HEK293 (cell line): ENCODE data around the gene DEUP1.

Source experiments
- CTCF ChIA-PET: fragments of 350-600 bp; formaldehyde crosslinking; extraction: SDS; loops from one replicate; lab custom pipeline; 2021; ENCODE audit warnings: antibody characterized with exemption; lab: Yijun Ruan, JAX
- POLR2A ChIA-PET: fragments of 300-600 bp; formaldehyde crosslinking; extraction: SDS; loops from one replicate; lab custom pipeline; 2020; ENCODE audit warnings: antibody characterized with exemption, inconsistent platforms; lab: Yijun Ruan, JAX
- H3K27ac ChIP-seq: fragments of 200-500 bp; sonication (Bioruptor generic); 2 replicates; pipeline ENCODE4 v1.5.1; 2014; ENCODE audit warnings: low read depth, low read length, control low read depth, inconsistent platforms; ENCODE audit errors: extremely low read depth
- H3K36me3 ChIP-seq, 2 experiments: fragments of 200-500 bp in 1 of 2; sonication (Bioruptor generic) in 1 of 2; 1 replicate in 1 of 2; 2 replicates in 1 of 2; pipeline ENCODE4 v1.5.1; 2014 to 2017; ENCODE audit warnings: inconsistent platforms in 2 of 2, low read length in 2 of 2; ENCODE audit not compliant: control insufficient read depth in 2 of 2, insufficient read depth in 1 of 2
- H3K4me1 ChIP-seq: fragments of 200-500 bp; sonication (Bioruptor generic); 2 replicates; pipeline ENCODE4 v1.5.1; 2014; ENCODE audit warnings: mild to moderate bottlenecking, low read length, inconsistent platforms; ENCODE audit not compliant: control insufficient read depth, insufficient read depth
- H3K4me3 ChIP-seq: 2 replicates; pipeline ENCODE4 v1.5.1; 2011; ENCODE audit warnings: low read depth, mild to moderate bottlenecking, control low read depth, low read length, moderate library complexity
- H3K9me3 ChIP-seq: fragments of 200-500 bp; sonication (Bioruptor generic); 2 replicates; pipeline ENCODE4 v1.5.1; 2014; ENCODE audit warnings: low read depth, low read length, inconsistent platforms; ENCODE audit not compliant: control insufficient read depth, insufficient read depth
- HOXC10 ChIP-seq: sonication (generic); formaldehyde crosslinking; IDR thresholded peaks from 2 replicates; pipeline ENCODE4 v1.8.1; 2023; ENCODE audit warnings: mild to moderate bottlenecking, missing genetic modification reagents
- HOXD13 ChIP-seq: sonication (generic); formaldehyde crosslinking; IDR thresholded peaks from 2 replicates; pipeline ENCODE4 v1.8.0; 2022; ENCODE audit warnings: missing genetic modification reagents, borderline replicate concordance
- KLF16 ChIP-seq: fragments of 450-650 bp; formaldehyde crosslinking; IDR thresholded peaks from 2 replicates; pipeline ENCODE4 v1.5.1; 2017; ENCODE audit warnings: missing biosample characterization, missing genetic modification characterization
- KLF9 ChIP-seq: fragments of 450-650 bp; formaldehyde crosslinking; IDR thresholded peaks from 2 replicates; pipeline ENCODE4 v1.5.1; 2016; ENCODE audit warnings: missing biosample characterization, missing genetic modification characterization, low read depth
- OVOL3 ChIP-seq: fragments of 450-650 bp; formaldehyde crosslinking; IDR thresholded peaks from 2 replicates; pipeline ENCODE4 v1.5.1; 2016; ENCODE audit warnings: missing biosample characterization, missing genetic modification characterization
- RBAK ChIP-seq: fragments of 450-650 bp; formaldehyde crosslinking; IDR thresholded peaks from 2 replicates; pipeline ENCODE4 v1.5.1; 2016; ENCODE audit warnings: missing biosample characterization, missing genetic modification characterization
- SP2 ChIP-seq: fragments of 450-650 bp; formaldehyde crosslinking; IDR thresholded peaks from 2 replicates; pipeline ENCODE4 v1.5.1; 2016; ENCODE audit warnings: missing biosample characterization, missing genetic modification characterization
- TRIM28 ChIP-seq: IDR thresholded peaks from 2 replicates; pipeline ENCODE4 v1.6.1; 2011; ENCODE audit warnings: low read length, control low read depth, borderline replicate concordance
- YY1 ChIP-seq: fragments of 450-650 bp; formaldehyde crosslinking; IDR thresholded peaks from 2 replicates; pipeline ENCODE4 v1.5.1; 2018; ENCODE audit warnings: missing biosample characterization, missing genetic modification characterization
- ZBTB48 ChIP-seq: fragments of 450-650 bp; formaldehyde crosslinking; IDR thresholded peaks from 2 replicates; pipeline ENCODE4 v1.5.1; 2016; ENCODE audit warnings: missing biosample characterization, missing genetic modification characterization
- ZFHX2 ChIP-seq: fragments of 450-650 bp; formaldehyde crosslinking; conservative IDR thresholded peaks from 2 replicates; pipeline ENCODE4 v1.5.1; 2016; ENCODE audit warnings: missing biosample characterization, missing genetic modification characterization
- ZNF138 ChIP-seq: fragments of 450-650 bp; formaldehyde crosslinking; IDR thresholded peaks from 2 replicates; pipeline ENCODE4 v1.5.1; 2016; ENCODE audit warnings: missing biosample characterization, missing genetic modification characterization, borderline replicate concordance
- ZNF174 ChIP-seq: fragments of 450-650 bp; formaldehyde crosslinking; IDR thresholded peaks from 2 replicates; pipeline ENCODE4 v1.5.0; 2017; ENCODE audit warnings: missing biosample characterization, mild to moderate bottlenecking, missing genetic modification characterization
- ZNF2 ChIP-seq: fragments of 450-650 bp; formaldehyde crosslinking; IDR thresholded peaks from 2 replicates; pipeline ENCODE4 v1.5.1; 2016; ENCODE audit warnings: missing biosample characterization, missing genetic modification characterization
- ZNF335 ChIP-seq: fragments of 450-650 bp; formaldehyde crosslinking; conservative IDR thresholded peaks from 2 replicates; pipeline ENCODE4 v1.5.1; 2016; ENCODE audit warnings: missing biosample characterization, missing genetic modification characterization
- ZNF37A ChIP-seq: fragments of 450-650 bp; IDR thresholded peaks from 2 replicates; pipeline ENCODE4 v1.5.1; 2018; ENCODE audit warnings: missing biosample characterization, missing genetic modification characterization
- ZNF433 ChIP-seq: fragments of 450-650 bp; formaldehyde crosslinking; IDR thresholded peaks from 2 replicates; pipeline ENCODE4 v1.5.1; 2016; ENCODE audit warnings: missing biosample characterization, missing genetic modification characterization, low read depth
- ZNF514 ChIP-seq: fragments of 450-650 bp; formaldehyde crosslinking; IDR thresholded peaks from 2 replicates; pipeline ENCODE4 v1.5.1; 2016; ENCODE audit warnings: missing biosample characterization, missing genetic modification characterization
- ZNF544 ChIP-seq: fragments of 450-650 bp; formaldehyde crosslinking; IDR thresholded peaks from 2 replicates; pipeline ENCODE4 v1.5.0; 2017; ENCODE audit warnings: missing biosample characterization, missing genetic modification characterization
- ZNF626 ChIP-seq: fragments of 450-650 bp; sonication (Bioruptor Pico); formaldehyde crosslinking; IDR thresholded peaks from 2 replicates; pipeline ENCODE4 v1.5.1; 2018; ENCODE audit warnings: missing biosample characterization, missing genetic modification characterization, inconsistent platforms
- ZNF837 ChIP-seq: fragments of 450-650 bp; formaldehyde crosslinking; IDR thresholded peaks from 2 replicates; pipeline ENCODE4 v1.5.1; 2016; ENCODE audit warnings: missing biosample characterization, missing genetic modification characterization
- ZSCAN23 ChIP-seq: fragments of 450-650 bp; formaldehyde crosslinking; IDR thresholded peaks from 2 replicates; pipeline ENCODE4 v1.5.1; 2016; ENCODE audit warnings: missing biosample characterization, missing genetic modification characterization
- TF ChIP-seq, protein P1 (sequence below): fragments of 450-650 bp; formaldehyde crosslinking; IDR thresholded peaks from 2 replicates; pipeline ENCODE4 v1.5.1; 2016; ENCODE audit warnings: missing biosample characterization, missing genetic modification characterization
- TF ChIP-seq, protein P2 (sequence below): fragments of 450-650 bp; formaldehyde crosslinking; IDR thresholded peaks from 2 replicates; pipeline ENCODE4 v1.5.1; 2017; ENCODE audit warnings: missing biosample characterization, missing genetic modification characterization
- TF ChIP-seq, protein P3 (sequence below): fragments of 450-650 bp; formaldehyde crosslinking; IDR thresholded peaks from 2 replicates; pipeline ENCODE4 v1.5.1; 2017; ENCODE audit warnings: missing biosample characterization, mild to moderate bottlenecking, missing genetic modification characterization, moderate library complexity
- TF ChIP-seq, protein P4 (sequence below): fragments of 450-650 bp; formaldehyde crosslinking; optimal IDR thresholded peaks from 2 replicates; pipeline ENCODE3; 2016; ENCODE audit warnings: missing biosample characterization, mild to moderate bottlenecking, missing genetic modification characterization

The DEUP1 gene

GRCh38 chr11:93396316-93396715, 65.8 kb downstream of the DEUP1 start:
- TF ChIP-seq KLF16 (tag by site-specific recombination) (no peak), ZNF37A (tag by site-specific recombination) (no peak), ZNF433 (tag by site-specific recombination) (no peak), ZNF514 (tag by site-specific recombination) (no peak), RBAK (no peak), KLF9 (tag by site-specific recombination) (no peak), HOXD13 (CRISPR knock-in tag) (0 out of 2 replicates have a peak, but pooled peaks have one; percentile 23)
- TF ChIP-seq, protein P1, sequence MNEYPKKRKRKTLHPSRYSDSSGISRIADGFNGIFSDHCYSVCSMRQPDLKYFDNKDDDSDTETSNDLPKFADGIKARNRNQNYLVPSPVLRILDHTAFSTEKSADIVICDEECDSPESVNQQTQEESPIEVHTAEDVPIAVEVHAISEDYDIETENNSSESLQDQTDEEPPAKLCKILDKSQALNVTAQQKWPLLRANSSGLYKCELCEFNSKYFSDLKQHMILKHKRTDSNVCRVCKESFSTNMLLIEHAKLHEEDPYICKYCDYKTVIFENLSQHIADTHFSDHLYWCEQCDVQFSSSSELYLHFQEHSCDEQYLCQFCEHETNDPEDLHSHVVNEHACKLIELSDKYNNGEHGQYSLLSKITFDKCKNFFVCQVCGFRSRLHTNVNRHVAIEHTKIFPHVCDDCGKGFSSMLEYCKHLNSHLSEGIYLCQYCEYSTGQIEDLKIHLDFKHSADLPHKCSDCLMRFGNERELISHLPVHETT (tag by site-specific recombination) = no peak
- TF ChIP-seq, all 188 proteins: peak for 1
- Histone ChIP-seq H3K9me3 (no peaks in the 10 kb centered on the region), H3K27ac (no peak overlapping the region), H3K4me1 (no peaks in the 10 kb centered on the region), H3K4me3 (no peak overlapping the region), H3K36me3 (no peaks in the 10 kb centered on the region)
- CTCF ChIA-PET = no interaction called here
- POLR2A ChIA-PET = interaction anchor here (0.5 kb wide), 1 partner anchor 67 kb away, joined by 5 read pairs; no protein-coding TSS in a partner anchor

- Histone ChIP-seq H3K4me3 (no peak overlapping the region), H3K36me3 (no peaks in the 10 kb centered on the region), H3K4me1 (no peaks in the 10 kb centered on the region), H3K27ac (no peak overlapping the region), H3K9me3 (no peaks in the 10 kb centered on the region)
- CTCF ChIA-PET = no interaction called here
- POLR2A ChIA-PET = no interaction called here
- TF ChIP-seq, protein P2, sequence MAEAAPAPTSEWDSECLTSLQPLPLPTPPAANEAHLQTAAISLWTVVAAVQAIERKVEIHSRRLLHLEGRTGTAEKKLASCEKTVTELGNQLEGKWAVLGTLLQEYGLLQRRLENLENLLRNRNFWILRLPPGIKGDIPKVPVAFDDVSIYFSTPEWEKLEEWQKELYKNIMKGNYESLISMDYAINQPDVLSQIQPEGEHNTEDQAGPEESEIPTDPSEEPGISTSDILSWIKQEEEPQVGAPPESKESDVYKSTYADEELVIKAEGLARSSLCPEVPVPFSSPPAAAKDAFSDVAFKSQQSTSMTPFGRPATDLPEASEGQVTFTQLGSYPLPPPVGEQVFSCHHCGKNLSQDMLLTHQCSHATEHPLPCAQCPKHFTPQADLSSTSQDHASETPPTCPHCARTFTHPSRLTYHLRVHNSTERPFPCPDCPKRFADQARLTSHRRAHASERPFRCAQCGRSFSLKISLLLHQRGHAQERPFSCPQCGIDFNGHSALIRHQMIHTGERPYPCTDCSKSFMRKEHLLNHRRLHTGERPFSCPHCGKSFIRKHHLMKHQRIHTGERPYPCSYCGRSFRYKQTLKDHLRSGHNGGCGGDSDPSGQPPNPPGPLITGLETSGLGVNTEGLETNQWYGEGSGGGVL (tag by site-specific recombination) = no peak
- TF ChIP-seq ZNF335 = no peak
- TF ChIP-seq ZFHX2 (tag by site-specific recombination) = no peak
- TF ChIP-seq OVOL3 (tag by site-specific recombination) = no peak
- TF ChIP-seq ZNF2 (tag by site-specific recombination) = no peak
- no peak for TF ChIP-seq SP2 (tag by site-specific recombination)
- TF ChIP-seq ZBTB48 (tag by site-specific recombination) = no peak
- TF ChIP-seq ZNF837 = no peak
- no peak for TF ChIP-seq ZNF174 (tag by site-specific recombination)
- no peak for TF ChIP-seq YY1 (tag by site-specific recombination)
- TF ChIP-seq, protein P3, sequence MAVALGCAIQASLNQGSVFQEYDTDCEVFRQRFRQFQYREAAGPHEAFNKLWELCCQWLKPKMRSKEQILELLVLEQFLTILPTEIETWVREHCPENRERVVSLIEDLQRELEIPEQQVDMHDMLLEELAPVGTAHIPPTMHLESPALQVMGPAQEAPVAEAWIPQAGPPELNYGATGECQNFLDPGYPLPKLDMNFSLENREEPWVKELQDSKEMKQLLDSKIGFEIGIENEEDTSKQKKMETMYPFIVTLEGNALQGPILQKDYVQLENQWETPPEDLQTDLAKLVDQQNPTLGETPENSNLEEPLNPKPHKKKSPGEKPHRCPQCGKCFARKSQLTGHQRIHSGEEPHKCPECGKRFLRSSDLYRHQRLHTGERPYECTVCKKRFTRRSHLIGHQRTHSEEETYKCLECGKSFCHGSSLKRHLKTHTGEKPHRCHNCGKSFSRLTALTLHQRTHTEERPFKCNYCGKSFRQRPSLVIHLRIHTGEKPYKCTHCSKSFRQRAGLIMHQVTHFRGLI (tag by site-specific recombination) = no peak
- TF ChIP-seq, protein P4, sequence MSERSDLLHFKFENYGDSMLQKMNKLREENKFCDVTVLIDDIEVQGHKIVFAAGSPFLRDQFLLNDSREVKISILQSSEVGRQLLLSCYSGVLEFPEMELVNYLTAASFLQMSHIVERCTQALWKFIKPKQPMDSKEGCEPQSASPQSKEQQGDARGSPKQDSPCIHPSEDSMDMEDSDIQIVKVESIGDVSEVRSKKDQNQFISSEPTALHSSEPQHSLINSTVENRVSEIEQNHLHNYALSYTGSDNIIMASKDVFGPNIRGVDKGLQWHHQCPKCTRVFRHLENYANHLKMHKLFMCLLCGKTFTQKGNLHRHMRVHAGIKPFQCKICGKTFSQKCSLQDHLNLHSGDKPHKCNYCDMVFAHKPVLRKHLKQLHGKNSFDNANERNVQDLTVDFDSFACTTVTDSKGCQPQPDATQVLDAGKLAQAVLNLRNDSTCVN (tag by site-specific recombination) = no peak
- TF ChIP-seq HOXC10 (CRISPR knock-in tag) = no peak
- TF ChIP-seq ZNF138 (tag by site-specific recombination) = no peak
- TF ChIP-seq ZSCAN23 (tag by site-specific recombination) = no peak
- TF ChIP-seq ZNF626 (tag by site-specific recombination) = no peak
- TF ChIP-seq ZNF544 = no peak
- no peak for TF ChIP-seq TRIM28
Measured at GRCh38 chr11:93403930-93404329, 73.4 kb downstream of the DEUP1 start.
